GM19239 (cell line): Measurements from ENCODE around the gene CHFR.
"Not testable (repeated sequence)": the region's sequence is repeated elsewhere in the genome, so short reads cannot be mapped to it uniquely, and the experiment has no call there.

ENCODE experiments used
- DNase-seq: peaks from one replicate; pipeline ENCODE4 v3.0.0; 2011; ENCODE audit warnings: low spot score; ENCODE audit not compliant: insufficient read length
- FAIRE-seq: peaks from 2 replicates; lab custom pipeline; 2011; peaks lifted over from hg19 to GRCh38; lab: Jason Lieb, UNC

CHFR gene

GRCh38 chr12:132874620-132875019 is 12.8 kb downstream of the CHFR start:
- not testable (repeated sequence) for DNase-seq, FAIRE-seq

- FAIRE-seq = no peak
- DNase-seq = no peak
Observed at GRCh38 chr12:132874175-132874574, 13.2 kb downstream of the CHFR start.

DNA sequence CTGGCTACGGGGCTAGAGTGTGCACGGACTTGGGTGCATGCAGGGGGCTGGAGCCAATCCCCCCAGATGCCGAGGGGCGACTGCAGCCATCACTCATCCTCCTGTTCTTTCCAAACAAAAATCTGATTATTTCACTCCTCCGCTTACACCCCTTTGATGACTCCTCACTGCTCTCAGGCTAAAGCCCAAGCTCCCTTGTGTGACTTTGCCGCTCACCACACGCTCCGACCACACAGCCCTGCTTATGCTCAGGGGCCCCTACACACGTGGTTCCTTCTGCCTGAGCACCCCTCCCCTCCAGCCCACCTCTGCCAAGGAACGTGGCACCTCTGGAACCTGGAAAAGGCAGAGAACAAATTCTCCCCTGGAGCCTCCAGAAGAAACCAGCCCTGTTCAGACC is 13.7 kb downstream of the CHFR start:
- DNase-seq (no peak), FAIRE-seq (no peak)

- DNase-seq (no peak), FAIRE-seq (no peak)
Observed at GRCh38 chr12:132872975-132873421, 14.4 kb downstream of the CHFR start.

DNA sequence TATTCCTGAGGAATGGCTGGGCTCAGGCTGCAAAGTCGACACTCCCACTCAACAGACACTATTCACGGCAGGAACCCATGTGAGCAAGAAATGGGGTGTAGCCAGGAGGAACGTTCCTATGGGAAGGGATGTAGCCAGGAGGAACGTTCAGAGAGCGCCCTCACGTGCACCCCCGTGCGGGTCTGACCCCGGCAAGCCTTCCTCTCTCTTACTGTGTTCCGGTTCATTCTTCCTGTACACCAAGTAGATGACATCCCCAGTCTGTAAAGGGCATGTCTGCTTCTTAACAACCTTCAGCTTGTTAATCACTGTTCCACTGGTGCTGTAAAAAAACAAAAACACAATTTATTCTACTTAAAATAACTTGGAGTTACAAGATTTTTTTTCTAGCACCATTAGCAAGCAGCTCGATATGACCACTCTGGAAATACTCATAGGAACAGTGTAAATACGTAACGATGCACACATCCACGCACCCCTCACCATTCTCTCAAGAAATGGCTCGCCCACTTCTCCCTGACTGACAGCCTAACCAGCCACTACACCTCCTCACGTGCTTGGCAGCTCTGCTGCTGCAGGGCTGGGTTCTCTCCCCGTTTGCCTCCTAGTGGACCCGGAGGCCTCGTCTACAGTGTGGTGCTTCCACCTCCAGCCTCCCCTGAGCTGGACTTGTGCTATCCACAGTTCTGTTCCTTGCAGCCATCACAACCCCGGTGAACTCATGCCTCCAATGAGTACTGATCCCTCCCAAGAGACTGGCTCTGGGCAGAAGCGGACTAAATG is 15.1 kb downstream of the CHFR start:
- no peak for FAIRE-seq

GRCh38 chr12:132869551-132869950 is 17.9 kb downstream of the CHFR start:
- FAIRE-seq = no peak
- DNase-seq = no peak

More for the DNA sequence above, 15.1 kb downstream of the CHFR start:
- DNase-seq = no peak

- DNase-seq (no peak), FAIRE-seq (no peak)
Observed at GRCh38 chr12:132866251-132866828, 21.1 kb downstream of the CHFR start.

- DNase-seq (no peak), FAIRE-seq (no peak)
Observed at GRCh38 chr12:132861558-132861957, 25.8 kb downstream of the CHFR start.

DNA sequence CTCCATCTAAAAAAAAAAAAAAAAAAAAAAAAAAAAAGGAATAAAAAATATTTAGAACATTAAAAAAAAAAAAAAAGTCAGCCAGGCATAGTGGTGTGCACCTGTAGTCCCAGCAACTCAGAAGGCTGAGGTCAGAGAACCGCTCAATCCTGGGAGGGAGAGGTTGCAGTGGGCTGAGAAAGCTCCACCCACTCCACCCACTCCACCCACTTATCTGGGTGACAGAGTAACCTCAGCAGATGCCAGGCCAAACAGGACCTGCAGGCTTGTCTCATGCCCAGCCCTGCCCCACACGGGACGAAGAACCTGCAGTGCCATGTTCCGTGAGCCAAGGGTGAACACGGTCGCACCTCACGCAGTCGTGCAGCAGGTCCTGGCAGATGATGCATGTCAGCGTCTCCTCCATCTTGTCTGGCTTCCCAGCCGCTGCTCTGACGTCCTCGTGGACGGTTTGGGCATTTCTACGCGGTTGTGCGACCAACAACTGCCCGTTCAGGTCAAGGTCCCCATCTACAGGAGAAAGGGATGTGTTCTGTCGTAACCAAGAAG is 28.6 kb downstream of the CHFR start:
- DNase-seq = no peak
- FAIRE-seq = no peak

DNA sequence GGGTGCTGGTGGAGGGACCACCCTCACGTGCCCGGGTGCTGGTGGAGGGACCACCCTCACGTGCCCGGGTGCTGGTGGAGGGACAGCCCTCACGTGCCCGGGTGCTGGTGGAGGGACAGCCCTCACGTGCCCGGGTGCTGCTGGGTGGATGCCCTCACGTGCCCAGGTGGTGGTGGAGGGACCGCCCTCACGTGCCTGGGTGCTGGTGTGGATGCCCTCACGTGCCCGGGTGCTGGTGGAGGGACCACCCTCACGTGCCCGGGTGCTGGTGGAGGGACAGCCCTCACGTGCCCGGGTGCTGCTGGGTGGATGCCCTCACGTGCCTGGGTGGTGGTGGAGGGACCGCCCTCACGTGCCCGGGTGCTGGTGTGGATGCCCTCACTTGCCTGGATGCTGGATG is 30.4 kb downstream of the CHFR start:
- FAIRE-seq, DNase-seq: not testable (repeated sequence)

- FAIRE-seq (no peak), DNase-seq (no peak)
Observed at GRCh38 chr12:132856581-132856980, 30.8 kb downstream of the CHFR start.

- not testable (repeated sequence) for DNase-seq, FAIRE-seq
Observed at GRCh38 chr12:132855211-132855610, 32.2 kb downstream of the CHFR start.

DNA sequence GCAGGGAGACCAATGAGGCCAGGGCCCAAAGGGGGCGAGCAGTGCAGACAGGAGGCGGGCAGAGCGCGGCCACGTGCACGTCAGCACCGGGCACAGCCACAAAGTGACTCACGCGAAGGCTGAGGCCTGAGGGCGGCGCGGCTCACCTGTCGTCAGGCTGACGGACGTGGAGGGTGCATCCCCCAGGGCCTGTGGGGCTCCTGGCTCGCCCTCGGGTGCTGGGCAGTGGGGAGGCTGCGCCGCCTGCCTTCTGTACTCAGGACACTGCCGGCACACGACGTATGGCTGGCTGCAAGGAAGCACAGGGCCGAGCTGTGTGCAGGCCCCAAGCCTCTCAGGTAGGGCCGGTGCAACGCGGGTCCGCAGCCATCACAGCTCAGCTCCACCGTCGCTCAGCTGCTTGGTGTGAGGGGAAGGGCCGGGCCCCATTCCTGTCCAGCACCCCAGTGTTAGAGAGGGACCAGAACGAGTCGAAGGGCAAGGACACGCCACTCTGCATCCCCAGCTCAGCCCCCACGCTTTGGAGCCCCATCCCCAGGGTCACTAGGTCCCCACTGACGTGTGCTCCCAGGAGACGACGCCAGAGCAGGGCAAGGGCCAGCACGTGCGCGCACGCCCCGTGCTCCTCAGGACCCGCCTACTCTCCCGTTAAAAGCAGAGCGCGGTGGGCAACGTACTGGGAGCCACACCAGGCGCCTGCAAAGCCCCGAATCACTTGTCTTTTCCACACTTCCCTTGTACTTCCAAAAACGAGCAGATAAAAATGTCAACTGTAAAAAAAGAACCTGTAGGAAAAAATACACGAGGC is 33.9 kb downstream of the CHFR start:
- DNase-seq (no peak), FAIRE-seq (no peak)

DNA sequence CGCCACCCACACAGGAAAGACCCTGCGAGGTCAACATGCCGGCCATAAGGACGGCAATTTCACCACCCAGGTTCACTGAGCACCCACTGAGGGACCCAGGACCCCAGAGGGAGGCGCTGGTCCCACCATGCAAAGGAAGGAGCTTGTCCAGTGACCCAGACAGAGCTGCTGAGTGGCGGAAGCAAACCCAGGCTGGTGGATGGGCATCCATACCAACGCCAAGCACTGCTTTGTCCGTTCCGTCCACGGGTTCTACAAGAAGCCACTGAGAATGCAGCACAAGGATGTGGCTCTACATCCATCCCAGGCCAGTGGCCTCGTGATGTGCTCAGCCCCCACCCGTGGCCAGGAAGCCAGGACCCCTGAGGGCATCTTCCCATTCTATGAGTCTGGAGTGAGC is 34.9 kb downstream of the CHFR start:
- FAIRE-seq (no peak), DNase-seq (no peak)

- FAIRE-seq (no peak), DNase-seq (no peak)
Observed at GRCh38 chr12:132851465-132851864, 35.9 kb downstream of the CHFR start.

- FAIRE-seq (no peak), DNase-seq (no peak)
Observed at GRCh38 chr12:132850291-132850690, 37.1 kb downstream of the CHFR start.

GRCh38 chr12:132848521-132848920 is 38.9 kb downstream of the CHFR start:
- DNase-seq (no peak), FAIRE-seq (no peak)

- no peak for FAIRE-seq
- DNase-seq = no peak
Observed at GRCh38 chr12:132847363-132848356, 39.7 kb downstream of the CHFR start.

GRCh38 chr12:132844681-132845080 is 42.7 kb downstream of the CHFR start:
- DNase-seq, FAIRE-seq: not testable (repeated sequence)
